ENCODE measurements around the gene HOXA7.

HOXA7 gene

DNA sequence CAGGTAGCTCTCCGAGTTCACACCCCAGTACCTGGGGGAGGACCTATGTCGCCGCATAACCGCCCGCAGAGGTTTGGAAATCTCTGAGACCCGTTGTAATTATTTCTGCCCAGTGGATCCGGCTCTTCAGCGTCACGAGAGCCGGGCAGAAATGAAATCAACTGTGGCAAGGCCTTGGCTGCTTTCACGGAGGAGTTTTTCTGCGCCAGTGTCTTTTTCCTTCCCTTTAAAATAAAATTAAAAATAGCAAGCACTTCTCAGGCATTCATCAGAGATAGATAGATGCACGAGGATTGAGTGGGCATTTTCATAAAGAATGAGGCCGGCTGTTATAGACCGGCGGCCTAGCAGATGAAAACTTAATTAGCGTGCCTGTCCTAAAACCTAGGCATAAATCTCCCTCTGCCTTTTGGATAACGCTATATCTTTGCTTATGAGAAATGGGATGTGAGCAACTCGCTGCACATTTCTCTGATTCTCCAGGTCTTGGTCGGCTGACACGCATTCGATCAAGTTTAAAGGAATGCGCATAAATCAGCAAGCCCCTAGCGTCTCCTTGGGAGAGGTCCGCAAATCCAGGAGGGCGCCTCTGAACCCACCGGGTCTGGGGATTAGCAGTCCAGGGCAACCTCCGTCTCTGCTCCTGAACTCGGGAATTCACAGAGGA lies 37.0 kb upstream of the HOXA7 start:
- DNase-seq: no peak

DNA sequence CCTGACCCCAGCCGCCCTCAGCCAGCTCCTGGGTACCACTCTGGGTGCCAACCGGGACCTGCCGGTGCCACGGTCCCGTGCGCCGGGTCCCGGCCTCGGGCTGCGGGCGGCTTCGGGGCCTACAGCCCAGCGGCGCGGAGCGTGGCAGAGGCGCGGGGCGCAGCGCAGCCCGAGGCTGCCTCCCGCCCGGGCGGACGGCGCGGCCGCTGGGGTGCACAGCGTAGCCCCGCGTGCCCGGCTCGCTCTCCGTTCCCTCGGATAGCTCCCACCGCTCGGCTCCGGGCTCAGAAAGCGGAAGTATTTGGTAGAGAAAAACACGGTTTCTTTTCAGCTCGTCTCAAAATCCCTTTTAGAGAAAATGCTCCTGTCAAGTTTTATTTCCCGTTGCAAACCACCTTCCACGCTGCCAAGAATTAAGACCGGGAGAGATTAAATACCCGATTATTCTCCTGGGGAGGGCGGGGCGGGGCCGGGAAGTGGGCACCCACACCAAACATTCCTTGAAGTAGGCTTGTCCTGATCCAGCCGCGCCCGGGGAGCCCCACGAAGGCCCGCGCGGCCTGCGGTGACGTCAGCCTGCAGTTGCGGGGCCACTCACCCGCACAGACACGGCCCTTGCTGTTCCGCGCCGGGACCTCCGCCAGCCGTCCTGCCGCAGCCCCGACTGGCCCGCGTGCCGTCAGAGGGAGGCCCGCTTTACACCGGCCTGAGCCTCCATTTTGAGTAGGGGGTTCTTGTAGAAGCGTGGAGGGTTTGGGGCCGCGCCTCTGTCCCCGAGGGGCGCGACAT lies 36.3 kb upstream of the HOXA7 start:
- DNase-seq: peak; percentile 45 to 64

DNA sequence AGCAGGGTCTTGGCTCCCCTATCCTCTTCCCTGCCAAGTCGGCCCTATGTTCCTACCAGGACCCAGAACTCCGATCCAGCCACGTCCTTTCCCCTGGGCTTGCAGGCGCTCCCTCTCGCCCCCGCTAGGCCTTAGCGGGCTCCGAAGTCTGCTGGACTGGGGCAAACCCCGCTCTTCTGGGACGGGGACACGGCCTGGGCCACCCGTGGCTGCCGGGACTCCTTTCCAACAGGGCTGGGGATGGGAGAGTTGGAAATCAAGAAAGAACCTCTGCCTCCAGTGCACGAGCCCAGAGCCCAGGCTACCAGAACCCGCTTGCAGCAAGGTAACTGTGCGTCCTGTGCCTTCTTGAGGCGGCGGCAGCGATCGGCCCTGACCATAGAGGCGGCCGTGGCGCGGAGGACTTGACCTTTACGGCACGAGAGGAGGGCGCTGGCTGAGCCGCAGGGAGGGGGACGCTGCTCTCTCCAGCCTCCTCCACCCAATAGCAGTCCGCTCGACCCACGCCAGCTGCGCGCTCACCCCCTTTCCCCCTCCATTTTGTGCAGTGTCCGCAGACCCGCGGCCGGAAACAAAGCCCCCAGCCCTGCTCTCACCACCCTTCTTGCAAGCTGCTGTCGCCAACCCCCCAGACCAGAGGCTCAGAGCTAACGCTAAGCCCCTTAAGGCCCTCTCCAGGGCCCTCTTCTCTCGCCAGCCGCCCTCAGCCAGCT lies 35.5 kb upstream of the HOXA7 start:
- no peak for DNase-seq

DNA sequence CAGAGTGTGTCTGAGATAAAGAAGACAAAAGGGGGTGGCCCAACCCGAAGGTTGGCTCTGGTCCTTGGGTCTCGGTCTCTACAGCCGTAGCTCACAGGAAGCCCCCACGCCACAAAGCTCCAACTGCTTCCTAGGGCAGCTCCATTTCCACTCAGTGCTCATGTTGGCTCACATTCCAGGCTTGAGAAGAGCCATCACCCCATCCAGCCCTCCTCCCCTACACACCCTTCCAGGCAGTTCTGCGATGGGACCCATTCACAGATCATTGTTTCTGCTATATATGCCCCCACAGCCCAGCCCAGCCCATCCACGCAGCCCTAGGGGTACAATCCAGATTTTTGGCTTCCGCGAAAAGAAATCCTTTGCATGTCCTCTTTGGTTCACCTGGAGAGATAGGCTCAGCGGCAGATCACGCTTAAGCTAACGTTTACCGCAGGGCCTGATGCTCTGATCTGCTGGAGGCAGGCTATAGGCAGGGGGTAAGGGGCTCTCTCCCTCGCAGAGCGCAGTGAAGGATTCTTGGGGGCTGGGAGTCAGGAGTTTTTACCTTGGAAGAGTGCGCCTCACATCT lies 34.8 kb upstream of the HOXA7 start:
- DNase-seq: no peak

DNA sequence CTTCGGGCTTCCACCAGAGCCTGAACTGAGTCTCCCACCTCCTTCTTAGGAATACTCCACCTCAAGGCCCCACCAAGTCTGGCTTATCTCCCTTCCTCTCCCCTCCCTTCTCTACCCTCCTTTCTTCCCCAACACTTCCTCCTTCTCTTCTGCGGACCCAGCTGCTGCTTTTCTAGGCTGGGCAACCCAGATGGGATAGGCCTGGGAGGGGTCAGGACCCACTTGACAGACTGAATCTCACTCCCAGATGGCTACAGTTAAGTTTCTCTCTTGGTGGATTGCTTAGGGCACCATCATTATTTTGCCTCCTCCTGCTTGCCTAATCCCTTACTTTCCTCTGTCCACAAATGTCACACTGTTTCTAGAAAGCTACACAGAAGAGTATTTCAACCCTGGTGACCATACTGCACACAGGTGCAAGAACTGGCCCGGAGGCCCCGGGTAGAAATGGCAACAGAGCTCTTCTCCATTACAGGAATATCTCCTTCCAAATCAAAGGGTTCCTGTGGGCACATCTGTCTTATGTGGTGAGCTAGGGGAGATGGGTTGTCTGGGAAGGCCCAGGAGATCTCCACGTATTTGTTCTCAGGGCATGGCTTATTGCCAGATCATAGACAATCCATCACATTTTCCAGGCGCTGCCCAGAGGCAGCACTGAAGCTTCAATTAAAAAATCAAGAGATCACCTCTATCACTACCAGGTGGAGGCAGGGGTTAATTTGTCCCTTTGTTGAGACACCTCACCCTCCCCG lies 33.7 kb upstream of the HOXA7 start:
- DNase-seq: no peak

DNA sequence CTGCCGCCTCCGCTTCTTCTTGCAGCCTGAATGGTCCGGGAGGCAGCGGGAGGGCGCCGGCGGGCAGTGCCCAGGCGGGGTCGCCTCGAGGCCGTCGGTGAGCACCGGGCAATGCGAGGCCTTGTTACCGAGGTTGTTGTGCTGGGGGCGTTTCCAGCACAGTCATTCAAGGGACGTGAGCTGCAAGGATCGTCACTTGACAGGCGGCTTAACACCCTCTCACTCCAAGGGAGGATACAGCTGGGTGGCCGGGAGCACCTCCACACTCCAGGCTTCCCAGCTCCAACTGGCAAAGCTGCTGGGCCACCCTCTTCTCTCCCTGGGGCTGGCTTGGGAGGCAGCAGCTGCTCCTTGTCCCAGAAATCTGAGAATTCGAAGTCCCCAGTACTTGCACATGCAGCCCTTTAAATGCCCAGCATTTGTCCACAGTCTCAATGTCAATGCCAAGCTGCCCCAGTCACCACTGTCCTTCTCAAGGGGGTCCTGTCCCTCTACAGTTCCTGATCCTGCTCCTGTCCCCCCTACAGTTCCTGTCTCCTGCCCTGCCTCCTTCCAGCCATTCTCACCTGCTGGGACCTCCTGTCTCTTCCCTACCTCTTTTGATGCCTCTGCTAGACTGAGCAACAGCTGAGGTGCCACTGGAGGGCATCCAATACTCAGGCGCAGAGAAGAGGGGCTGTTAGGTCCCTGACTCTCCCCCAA lies 33.0 kb upstream of the HOXA7 start:
- no peak for DNase-seq

DNA sequence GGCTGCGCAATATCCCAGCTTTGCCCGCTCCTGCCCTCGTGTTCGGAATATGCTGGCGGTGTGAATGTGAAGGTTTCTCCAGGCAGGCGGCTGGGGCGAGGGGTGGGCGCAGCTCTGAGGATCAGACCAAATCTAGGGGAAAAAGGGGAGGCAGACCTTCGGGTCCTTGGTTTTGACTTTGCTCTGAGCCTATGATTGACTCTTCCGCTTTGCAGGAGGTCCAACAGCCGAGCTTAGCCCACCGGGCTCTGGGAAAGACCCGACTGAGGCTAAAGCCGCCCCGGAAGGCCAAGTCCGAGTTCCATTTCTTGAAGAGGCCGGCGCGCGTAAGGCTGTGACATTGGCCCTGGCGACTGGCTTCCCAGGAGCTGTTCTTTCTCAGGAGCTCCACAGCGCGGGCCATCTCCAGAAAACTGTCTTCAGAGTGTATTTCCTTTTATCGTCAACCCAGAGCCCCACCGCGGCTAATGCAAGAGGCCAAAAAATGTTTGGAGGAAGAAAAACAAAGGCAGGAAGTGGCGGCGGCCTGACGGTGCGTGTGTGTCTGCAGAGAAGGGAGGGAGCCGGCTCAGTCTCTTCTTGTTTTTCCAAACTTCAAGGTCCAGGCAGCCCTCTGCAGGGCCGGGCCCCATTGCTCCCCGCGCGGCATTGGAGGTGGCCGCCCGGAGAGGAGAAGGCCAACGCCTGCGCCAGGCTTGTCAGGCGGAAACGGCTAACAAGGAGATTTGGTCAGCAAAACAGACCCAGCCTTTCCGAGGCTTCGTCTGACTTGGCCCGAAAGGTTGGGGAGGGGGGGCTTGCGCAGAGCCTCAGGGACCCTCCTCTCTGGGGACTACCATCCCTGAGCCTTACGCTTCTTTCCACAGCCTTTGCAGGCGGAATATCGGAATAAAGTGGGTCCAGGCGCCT lies 32.2 kb upstream of the HOXA7 start:
- no peak for DNase-seq

DNA sequence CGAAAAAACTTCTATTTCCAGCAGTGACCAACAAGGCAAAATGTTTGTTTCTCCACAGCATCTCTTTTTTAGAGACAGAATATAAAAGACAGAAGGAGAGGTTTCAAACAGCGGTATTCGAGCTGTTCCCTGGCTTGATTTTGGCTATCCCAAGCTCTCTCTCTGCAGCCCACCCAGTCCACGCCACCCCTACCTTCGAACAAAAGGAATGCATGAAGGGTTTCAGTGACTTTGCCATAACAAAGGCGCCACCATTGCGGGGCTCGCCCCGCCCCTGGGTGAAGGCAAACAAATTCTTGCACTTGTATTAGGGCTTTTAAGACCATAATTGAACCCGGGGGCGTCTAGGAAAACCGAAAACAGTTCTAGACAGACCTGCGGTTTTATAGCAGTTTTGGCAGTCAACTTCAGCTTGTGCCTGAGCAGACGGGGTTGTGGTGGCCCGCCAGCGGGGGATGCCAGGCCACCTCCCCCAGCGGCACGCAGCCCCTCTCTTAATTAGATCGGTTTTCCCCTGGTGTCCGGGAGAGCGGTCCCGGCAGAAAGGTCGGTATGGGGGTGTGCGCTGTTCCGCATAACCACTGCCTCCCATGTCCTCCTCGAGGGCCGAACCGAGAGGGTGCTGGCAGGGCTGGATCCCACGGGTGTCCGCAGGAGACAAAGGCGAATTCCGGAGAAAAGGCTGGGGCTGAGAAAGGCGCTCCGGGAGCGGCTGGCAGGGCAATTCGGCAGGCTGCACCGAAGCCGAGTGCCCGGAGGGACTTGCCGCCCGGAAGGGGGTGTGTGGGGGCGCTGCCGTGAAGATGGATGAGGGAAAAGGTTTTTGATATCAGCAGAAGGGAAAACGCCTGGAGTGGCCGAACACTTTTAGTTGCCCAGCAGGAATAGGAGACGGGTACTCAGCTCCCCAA lies 31.3 kb upstream of the HOXA7 start:
- DNase-seq: no peak

DNA sequence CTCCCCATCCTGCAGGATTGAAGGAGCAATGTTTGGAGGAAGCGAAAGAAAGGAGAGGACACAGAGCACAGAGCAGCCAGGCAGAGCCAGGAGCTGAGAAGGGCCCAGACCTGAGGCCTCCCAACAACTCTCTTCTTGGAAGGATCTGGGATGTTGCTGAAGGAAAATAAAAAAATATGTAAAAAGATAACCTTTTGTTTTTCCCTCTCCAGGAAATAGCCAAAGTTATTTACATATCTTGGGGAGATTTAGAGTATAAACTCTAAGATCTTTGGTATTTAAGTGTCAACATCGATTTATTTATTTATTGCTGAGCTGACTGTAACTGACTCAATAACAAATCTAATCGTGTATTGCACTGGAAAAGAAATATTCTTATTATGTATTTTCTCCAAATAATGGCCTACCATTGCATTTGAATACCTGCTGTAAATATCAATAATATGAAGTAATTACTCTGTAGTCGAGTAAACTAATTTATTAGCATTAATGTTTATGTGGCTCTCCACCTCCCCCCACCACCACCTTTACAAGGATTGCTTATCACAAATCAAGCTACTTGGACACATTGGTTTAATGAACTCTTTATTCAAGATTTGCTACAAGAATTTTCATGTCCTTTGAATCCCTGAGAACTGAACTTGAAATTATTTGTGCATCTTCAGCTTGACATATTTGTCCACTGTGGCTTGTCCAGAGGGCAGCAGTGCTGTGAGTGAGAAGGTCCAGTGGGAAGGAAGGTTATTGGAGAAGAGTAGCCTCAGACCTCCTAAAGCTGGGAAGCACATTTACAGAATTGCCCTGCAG lies 30.4 kb upstream of the HOXA7 start:
- no peak for DNase-seq

DNA sequence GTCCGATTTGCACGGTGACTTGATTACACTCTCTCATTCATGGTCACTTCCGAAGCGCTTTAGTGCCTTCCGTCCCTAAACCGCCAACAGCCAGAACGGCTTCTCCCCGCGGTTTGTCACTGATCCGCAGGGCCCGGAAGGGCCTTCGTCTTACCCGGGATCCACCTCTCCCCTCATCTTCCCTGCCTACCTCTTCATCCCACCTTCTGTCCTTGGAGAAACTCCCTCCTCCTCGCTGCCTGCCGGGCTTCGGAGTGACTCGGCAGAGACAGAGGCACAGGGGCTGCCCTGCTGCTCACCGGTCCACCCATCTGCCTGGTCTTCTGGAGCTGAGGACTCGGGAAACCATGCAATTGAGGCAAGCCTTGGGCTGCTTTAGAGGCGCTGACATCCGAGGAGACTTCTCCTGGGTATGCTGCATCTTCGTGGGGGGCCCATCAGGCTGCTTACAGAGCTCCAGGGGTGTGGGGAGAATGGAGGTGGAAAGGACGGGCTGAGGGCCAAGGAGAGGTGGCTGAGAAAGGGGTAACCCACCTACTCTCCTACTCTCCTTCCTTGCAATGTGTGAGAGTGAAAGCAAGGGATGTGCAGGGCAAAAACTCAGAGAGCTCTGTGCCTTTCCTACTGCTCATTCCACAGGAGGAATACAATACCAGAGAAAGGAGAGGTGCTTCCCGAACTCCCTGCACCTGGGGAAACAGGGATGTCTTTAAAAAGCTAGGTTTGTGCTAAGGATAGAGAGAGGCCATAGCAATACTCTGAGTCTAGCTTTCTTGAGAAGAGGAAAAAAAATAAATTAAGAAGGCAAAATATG lies 29.6 kb upstream of the HOXA7 start:
- no peak for DNase-seq

DNA sequence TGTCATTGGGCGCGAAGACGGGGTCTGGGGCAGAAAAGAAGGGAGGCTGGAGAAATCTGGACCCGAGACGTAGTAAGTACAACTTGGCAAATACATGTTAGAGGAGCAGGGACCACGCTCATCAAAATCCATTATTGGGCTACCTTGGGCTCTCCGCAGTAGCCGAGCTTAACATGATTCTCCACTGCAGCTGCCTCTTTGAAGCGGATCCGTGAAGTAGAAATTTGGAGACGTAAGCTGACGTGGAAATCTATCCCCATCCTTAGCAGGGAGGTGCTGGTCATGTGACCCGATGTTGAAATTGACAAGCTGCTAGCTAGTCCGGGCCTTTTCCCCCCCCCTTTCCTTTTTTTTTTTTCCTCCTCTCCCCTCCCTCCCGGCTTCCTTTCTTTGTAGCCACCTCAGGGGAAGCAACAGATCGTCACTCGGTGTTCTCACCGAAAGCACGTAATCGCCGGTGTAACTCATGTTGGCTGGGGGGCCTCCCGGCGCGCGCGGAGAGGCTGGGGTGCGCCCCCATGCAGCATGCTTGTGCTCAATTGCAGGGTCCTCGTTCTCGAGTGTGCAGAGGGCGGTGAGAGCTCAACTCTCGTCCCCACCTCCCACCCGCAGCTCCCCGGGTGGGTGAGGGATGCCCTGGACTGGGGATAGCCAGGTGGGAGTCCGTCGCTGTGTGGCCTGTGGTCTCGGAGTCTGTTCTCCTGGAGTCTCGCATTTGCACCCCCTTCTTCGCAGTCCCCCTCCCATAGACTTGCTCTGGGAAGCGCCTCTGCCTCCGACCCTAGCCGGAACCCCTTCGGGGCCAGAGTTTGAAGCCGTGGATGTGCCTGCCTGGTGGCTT lies 28.8 kb upstream of the HOXA7 start, which contains the start of gene HOXA11:
Gene HOXA11, minus strand, starts transcription at position 220 of the 841 bp plus-strand sequence. Its CDS starts 88 bp downstream, at position 132.
- no peak for DNase-seq

DNA sequence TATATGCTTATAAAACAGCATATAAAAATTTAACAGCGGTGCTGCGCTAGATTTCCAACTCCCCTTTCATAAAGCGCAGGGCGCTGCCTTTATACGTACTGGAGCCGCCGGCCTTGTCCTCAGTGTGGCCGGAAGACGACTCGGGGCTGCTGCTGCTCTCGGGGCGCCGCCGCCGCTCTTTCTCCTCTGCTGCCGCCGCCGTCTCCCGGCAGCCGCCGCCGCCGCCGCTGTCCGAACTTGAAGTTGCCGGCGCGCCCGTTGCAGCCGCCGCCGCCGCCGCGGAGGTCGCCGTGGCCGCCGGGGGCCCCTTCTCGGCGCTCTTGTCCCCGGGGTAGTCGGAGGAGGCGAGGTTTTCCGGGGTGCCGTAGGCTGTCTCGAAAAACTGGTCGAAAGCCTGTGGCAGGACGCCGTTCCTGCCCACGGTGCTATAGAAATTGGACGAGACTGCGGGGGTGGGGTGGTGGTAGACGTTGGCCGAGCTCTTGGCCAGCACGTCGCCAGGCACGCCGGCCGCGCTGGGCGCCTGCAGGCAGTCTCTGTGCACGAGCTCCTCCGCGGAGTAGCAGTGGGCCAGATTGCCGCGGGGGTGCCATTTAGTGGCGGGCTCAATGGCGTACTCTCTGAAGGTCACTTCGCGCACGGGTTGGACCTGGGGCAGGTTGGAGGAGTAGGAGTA lies 28.0 kb upstream of the HOXA7 start:
- peak in 1 of 2 donors; percentile 41 for DNase-seq

DNA sequence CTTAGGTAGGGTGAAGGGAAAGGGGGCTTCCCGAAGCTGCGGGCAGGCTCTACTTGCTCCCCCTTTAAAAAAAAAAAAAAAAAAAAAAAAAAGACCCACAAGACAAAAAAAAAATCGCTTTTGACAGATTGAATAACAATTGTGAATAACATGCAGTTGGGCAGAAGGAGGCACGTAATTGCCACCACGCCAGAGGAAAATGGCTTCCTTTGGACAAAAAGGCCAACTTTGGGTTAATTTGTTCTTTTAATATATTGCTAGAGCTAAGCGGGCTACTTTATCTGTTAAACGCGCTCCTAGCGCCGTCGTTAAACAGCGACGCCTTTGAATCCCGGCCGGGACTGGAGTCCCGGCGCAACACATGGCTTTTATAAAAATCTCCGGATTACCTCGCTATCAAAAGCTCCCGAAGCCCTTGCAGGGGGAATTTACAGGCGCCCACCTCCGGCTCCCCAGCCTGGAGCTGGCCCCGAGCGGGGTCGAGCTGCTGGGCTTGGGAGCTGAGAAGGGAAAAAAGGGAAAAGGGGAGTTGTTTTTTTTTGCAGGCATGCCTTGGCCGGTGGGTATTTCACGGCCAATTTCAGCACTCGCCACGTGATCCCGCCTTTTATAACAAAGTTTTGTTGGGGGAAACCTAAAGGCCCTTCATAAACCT lies 27.3 kb upstream of the HOXA7 start:
- DNase-seq: no peak

DNA sequence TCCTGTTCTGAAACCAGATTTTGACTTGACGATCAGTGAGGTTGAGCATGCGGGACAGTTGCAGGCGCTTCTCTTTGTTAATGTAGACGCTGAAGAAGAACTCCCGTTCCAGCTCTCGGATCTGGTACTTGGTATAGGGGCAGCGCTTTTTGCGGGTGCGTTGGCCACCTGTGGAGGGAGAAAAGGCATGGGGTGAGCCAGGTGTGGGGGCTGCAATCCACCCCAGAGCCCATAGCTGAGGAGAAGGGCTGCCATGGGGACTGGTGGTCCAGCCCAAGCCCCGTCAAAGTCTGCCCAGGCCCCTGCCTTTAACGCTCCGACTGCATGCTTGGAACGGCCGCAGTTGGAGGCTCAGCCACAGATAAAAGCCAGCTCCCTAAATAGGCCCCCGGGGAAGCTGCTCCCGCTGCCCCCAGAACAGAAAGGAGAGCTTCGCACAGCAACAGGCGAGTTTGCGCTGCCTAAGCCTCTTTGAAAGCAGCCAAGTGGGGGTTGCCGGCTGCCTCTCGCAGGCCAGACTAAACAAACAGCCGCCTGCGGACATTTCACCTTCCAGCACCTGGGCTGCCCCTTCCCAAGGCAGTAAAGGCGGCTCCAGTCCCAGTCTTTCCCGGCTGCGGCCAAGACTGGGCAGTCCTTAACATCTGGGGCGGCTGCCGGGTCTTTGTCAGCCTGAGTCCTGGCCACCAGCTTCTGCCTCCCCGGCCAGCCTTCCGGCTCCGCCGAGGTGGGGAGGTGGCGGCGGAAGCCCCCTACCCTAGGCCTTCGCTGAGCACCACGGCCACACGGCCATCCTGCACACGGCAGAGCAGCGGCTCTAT lies 26.6 kb upstream of the HOXA7 start:
- DNase-seq: no peak
